ENCODE results near the gene ZNF747. TPM values are rescaled to one million over a fixed set of nuclear protein-coding genes. Genes with fewer than 3 reads are reported as not detected.

ZNF747 gene
- total RNA-seq, 1 experiment from 2014 or later: 14.5 TPM

DNA sequence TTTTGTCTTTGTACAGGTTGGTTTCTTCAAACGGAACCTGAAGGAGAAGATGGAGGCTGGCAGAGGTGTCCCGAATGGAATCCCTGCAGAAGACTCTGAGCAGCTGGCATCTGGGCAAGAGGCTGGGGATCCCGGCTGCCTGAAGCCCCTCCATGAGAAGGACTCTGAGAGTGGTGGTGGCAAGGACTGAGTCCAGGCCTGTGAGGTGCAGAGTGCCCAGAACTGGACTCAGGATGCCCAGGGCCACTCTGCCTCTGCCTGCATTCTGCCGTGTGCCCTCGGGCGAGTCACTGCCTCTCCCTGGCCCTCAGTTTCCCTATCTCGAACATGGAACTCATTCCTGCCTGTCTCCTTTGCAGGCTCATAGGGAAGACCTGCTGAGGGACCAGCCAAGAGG is 13.2 kb downstream of the ZNF747 start:
- Histone ChIP-seq H3K27me3 (ENCODE audit: control insufficient read depth, insufficient read depth, low read length) (no peaks in the 10 kb centered on the region), H3K4me3 (ENCODE audit: insufficient read depth, low read depth, low read length) (no peak overlapping the region), H3K36me3 (replicated peaks; ENCODE audit: control insufficient read depth, insufficient read depth, low read length) (no peaks in the 10 kb centered on the region)
- DNase-seq: no peak

DNA sequence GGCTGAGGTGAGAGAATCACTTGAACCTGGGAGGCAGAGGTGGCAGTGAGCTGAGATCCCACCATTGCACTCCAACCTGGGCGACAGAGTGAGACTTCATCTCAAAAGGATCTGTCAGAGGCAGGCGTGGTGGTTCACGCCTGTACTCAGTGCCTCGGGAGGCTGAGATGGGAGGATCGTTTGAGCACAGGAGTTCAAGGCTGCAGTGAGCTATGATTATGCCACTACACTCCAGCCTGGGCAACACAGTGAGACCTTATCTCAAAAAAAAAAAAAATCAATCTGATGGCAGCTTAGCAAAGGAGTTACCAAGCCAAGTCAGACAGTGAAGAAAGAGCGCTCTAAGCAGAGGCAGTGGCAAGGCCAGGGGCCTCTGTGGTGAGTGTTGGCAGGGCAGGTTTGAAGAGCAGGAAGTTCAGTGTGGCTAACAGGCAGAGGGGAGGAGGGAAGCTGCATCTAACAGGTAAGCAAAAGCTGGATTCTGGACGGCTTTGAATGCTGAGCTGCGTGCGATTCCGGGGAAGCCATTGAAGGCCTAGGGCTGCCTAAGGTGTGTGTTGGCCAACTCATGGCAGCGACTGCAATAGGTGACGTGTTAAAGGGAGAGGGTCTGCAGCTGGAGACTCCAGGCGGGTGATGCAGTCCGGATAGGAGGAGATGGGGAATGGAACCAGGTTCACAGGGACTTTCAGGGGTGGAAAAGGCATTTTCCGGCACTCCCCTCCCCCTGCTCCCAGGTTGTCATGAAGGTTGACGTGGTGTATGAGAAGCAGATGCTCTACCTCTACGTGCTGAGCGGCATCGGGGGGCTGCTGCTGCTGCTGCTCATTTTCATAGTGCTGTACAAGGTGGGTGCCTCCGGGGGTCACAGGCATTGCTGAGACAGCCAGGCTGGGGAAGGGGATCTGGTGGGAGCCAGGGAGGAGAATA is 15.3 kb downstream of the ZNF747 start:
- no peaks in the 10 kb centered on the region for H3K27me3 ChIP-seq (ENCODE audit: control insufficient read depth, insufficient read depth, low read length)
- no peak for DNase-seq
- H3K36me3 ChIP-seq (replicated peaks; ENCODE audit: control insufficient read depth, insufficient read depth, low read length): no peaks in the 10 kb centered on the region
- no peak overlapping the region for H3K4me3 ChIP-seq (ENCODE audit: insufficient read depth, low read depth, low read length)

DNA sequence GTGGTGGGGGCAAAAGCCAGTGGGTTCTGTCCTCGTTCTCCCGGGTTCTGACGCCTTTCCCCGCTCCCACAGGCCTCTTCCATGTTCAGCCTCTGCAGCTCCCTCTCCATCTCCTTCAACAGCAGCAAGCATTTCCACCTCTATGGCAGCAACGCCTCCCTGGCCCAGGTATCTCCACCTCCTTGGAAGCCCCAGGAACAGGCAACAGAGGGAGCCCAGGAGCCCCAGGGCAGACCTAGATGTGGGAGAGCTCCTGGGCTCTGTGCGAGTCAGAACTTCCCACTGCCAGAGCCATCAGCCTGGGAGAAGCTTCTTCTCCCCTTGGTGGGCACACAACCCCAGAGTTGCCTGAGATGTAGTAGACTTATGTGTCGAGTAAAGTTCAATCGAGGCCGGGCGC is 16.1 kb downstream of the ZNF747 start:
- H3K27me3 ChIP-seq (ENCODE audit: control insufficient read depth, insufficient read depth, low read length): no peaks in the 10 kb centered on the region
- peak; percentile 56 for DNase-seq
- no peak overlapping the region for H3K4me3 ChIP-seq (ENCODE audit: insufficient read depth, low read depth, low read length)
- no peaks in the 10 kb centered on the region for H3K36me3 ChIP-seq (replicated peaks; ENCODE audit: control insufficient read depth, insufficient read depth, low read length)

DNA sequence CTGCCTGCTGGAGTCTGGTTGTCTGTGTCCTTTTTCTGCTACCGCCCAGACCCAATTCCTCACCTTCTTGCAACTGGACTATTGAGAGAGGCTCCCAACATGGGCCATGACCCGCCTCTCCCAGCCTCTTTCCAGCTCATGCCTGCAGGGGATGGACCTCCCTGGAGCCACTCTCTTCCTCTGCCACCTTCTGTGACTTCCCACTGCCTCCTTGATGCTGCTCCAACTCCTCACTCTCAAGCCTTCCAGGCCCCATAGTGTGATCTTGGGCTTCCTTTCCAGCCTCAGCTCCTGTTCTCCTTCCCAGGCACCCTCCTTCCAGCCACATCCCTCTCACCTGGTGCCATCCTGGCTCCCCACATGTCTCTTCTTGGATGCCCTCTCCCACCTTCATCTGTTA is 19.4 kb downstream of the ZNF747 start:
- H3K27me3 ChIP-seq (ENCODE audit: control insufficient read depth, insufficient read depth, low read length): no peaks in the 10 kb centered on the region
- DNase-seq: no peak
- no peaks in the 10 kb centered on the region for H3K36me3 ChIP-seq (replicated peaks; ENCODE audit: control insufficient read depth, insufficient read depth, low read length)
- no peak overlapping the region for H3K4me3 ChIP-seq (ENCODE audit: insufficient read depth, low read depth, low read length)

DNA sequence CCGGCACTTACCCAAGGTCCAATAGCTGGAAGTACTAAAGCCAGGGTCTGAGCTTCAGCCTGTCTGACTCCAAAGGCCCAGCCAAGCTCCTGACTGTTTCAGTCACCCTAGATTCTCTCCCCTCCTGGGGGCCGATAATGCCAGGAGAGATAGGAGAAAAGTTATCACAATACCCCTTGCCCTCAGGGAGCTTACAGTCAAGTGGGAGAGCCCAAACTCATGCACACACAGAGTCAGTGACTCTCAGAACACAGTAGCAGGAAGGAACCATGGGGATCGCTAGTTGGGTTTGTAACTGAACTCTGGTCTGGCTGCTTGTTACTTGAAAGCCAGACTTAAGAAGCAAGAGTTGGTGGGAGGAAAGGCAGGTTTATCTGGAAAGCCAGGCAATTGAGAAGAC is 23.1 kb downstream of the ZNF747 start:
- Histone ChIP-seq H3K27me3 (ENCODE audit: control insufficient read depth, insufficient read depth, low read length) (no peaks in the 10 kb centered on the region), H3K36me3 (replicated peaks; ENCODE audit: control insufficient read depth, insufficient read depth, low read length) (no peaks in the 10 kb centered on the region), H3K4me3 (ENCODE audit: insufficient read depth, low read depth, low read length) (no peak overlapping the region)
- DNase-seq: no peak

DNA sequence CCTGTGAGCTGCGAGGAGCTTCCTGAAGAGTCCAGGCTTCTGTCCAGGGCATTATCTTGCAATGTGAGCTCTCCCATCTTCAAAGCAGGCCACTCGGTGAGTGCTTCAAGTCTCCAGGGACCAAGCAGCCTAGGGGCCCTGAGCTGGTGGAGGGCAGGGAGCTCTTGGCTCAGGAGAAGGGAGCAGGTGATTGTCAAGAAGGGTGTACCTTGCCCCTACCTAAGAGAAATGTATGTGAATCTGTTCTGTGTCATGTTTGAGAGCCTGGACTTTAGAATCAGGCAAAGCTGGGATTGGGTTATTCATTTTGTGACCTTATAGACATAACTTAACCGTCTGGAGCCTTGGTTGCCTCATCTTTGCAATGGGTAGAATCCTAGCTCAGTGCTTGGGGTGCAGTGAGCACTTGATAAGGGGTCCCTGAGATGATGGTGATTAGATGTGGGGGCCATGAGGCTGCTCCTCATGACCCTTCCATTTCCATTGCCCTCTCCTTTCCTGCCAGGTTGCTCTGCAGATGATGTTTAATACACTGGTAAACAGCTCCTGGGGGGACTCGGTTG is 24.2 kb downstream of the ZNF747 start:
- Histone ChIP-seq H3K36me3 (replicated peaks; ENCODE audit: control insufficient read depth, insufficient read depth, low read length) (no peaks in the 10 kb centered on the region), H3K4me3 (ENCODE audit: insufficient read depth, low read depth, low read length) (no peak overlapping the region), H3K27me3 (ENCODE audit: control insufficient read depth, insufficient read depth, low read length) (no peaks in the 10 kb centered on the region)
- no peak for DNase-seq

DNA sequence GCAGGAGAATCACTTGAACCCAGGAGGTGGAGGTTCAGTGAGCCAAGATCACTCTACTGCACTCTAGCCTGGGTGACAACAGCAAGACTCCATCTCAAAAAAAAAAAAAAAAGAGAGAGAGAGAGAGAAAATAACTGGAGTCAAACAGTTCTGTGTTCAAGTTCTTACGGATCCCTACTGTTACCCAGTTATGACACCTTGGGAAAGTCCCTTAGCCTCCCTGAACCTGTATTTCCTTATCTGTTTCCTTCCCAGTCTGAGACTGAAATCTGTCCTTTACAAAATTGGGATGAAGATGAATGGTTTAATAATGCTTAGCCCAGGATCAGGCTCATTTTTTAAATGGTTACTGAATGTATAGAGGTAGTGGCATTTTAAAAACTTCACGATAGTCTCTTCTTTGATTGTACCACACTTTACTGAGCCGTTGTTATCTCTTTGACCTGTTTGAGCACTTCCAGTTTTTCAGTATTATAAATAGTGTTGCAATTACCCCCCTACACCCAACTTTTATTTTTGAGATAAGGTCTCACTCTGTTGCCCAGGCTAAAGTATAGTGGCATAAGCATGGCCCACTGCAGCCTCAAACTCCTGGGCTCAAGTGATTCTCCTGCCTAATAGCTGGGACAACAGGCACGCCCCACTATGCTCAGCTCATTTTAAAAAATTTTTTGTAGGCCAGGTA is 25.4 kb downstream of the ZNF747 start:
- no peaks in the 10 kb centered on the region for H3K27me3 ChIP-seq (ENCODE audit: control insufficient read depth, insufficient read depth, low read length)
- H3K4me3 ChIP-seq (ENCODE audit: insufficient read depth, low read depth, low read length): no peak overlapping the region
- no peak for DNase-seq
- no peaks in the 10 kb centered on the region for H3K36me3 ChIP-seq (replicated peaks; ENCODE audit: control insufficient read depth, insufficient read depth, low read length)

DNA sequence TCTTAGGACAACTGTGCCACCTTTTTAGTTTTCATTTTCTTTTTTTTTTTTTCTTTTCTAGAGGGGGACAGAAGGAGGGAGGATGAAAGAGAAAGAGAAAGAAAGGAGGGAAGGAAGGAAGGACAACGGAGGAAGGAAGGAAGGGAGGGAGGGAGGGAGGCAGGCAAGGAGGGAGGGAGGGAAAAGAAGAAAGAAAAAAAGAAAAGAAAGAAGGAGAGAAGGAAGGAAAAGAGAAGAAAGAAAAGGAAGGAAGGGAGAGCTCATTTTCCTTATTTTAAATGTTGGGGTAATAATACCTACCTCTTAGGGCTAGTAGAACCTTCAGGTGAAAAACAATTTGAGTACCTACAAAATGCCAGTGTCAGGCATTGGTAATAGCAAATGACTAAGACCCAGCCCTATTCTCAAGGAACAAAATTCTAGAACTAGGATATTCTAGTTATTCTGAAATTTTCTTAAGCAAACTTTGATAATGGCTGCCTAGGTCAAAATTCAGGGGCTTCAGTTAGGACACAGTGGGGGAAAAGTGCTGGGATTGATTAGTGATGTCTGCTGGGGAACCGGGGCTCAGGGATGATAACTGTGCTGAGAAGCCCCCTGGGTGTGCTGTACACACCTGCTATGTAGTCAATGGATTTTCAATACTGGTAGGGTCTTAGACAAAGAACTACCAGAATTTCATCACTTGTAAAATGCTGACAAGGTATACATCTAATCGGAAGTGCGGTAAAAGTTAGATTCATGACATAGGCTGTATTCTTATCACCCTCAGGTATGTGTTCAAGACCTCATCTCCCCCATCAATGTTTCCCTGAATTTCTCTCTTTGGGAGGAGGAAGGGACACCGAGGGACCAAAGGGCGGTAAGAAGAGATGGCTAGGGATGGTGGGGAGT is 31.0 kb downstream of the ZNF747 start:
- peak; percentile 31 for DNase-seq

DNA sequence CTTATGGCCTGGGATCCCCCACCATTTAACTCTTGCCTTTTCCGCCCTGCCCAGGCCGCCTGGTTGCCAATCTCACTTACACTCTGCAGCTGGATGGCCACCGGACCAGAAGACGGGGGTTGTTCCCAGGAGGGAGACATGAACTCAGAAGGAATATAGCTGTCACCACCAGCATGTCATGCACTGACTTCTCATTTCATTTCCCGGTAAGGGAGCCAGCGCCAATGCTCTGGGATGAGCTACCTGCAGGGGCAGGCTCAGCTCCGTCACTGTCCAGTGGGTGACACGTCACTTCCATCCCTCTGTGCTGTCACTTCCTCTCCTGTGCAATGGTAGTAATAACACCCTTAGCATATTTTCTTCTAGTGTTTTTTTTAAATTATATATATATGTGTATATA is 35.4 kb downstream of the ZNF747 start:
- Histone ChIP-seq H3K27me3 (ENCODE audit: control insufficient read depth, insufficient read depth, low read length) (no peaks in the 10 kb centered on the region), H3K4me3 (ENCODE audit: insufficient read depth, low read depth, low read length) (no peak overlapping the region), H3K36me3 (replicated peaks; ENCODE audit: control insufficient read depth, insufficient read depth, low read length) (no peaks in the 10 kb centered on the region)
- DNase-seq: peak; percentile 37

More for the DNA sequence above, 31.0 kb downstream of the ZNF747 start:
- no peaks in the 10 kb centered on the region for H3K36me3 ChIP-seq (replicated peaks; ENCODE audit: control insufficient read depth, insufficient read depth, low read length)
- no peak overlapping the region for H3K4me3 ChIP-seq (ENCODE audit: insufficient read depth, low read depth, low read length)
- H3K27me3 ChIP-seq (ENCODE audit: control insufficient read depth, insufficient read depth, low read length): no peaks in the 10 kb centered on the region

DNA sequence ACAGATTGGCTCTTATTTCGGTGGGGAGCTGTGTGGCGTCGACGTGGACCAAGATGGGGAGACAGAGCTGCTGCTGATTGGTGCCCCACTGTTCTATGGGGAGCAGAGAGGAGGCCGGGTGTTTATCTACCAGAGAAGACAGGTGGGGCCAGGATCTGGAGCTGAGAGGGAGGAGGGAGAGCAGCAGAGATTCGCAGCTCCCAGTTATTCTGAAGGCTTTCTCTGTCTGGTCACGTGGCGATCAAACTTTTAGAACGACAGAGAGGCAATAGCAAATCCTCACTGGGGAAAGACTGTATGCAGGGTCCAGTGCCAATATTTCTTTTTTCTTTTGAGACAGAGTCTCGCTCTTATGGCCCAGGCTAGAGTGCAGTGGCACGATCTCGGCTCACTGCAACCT is 39.9 kb downstream of the ZNF747 start:
- DNase-seq: no peak
- Histone ChIP-seq H3K4me3 (ENCODE audit: insufficient read depth, low read depth, low read length) (no peak overlapping the region), H3K27me3 (ENCODE audit: control insufficient read depth, insufficient read depth, low read length) (no peaks in the 10 kb centered on the region), H3K36me3 (replicated peaks; ENCODE audit: control insufficient read depth, insufficient read depth, low read length) (no peaks in the 10 kb centered on the region)

DNA sequence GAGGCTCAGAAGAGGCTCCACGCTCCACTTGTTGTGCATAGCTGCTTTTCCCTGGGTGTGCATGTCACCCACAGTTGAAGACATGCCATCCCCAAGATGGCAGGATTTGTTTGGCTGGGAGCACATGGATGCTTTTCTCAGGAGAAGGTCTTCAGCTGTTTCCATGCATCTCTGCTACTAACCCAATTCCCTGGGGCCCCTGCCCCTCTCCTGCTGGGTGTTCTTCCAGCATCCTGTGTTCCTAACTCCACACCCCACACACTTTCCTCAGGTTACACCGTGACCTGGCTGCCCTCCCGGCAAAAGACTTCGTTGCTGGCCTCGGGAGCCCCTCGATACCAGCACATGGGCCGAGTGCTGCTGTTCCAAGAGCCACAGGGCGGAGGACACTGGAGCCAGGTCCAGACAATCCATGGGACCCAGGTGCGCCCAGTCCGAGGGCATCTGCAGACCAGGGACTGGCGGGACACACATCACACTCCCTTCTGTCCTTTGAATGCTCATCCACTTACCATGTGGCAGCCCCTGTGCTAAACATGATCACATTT is 40.6 kb downstream of the ZNF747 start:
- DNase-seq: peak; percentile 29
- Histone ChIP-seq H3K4me3 (ENCODE audit: insufficient read depth, low read depth, low read length) (no peak overlapping the region), H3K36me3 (replicated peaks; ENCODE audit: control insufficient read depth, insufficient read depth, low read length) (no peaks in the 10 kb centered on the region), H3K27me3 (ENCODE audit: control insufficient read depth, insufficient read depth, low read length) (no peaks in the 10 kb centered on the region)

DNA sequence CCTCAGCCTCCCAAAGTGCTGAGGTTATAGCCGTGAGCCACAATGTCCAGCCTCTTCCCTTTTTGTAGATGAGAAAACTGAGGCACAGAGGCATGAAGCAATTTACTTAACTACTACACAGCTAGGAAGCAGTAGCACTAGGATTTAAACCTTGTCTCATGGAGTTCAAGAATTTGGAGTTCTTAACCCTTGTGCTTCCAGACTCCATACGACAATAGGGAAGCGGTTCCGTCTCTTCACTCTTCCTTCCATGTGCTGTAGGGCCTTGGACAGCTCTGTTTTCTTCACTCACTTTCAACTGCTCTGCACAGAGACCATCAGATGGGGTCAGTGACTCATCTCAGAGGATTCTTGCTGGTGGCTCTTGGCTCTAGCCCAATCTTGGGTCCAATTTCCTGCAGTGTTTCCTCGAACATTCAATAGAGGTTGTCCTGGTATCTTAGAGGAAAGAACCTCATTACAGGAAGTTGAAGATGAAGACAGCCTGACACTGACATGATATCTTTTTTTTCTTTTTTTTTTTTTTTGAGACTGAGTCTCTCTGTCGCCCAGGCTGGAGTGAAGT is 42.8 kb downstream of the ZNF747 start:
- H3K36me3 ChIP-seq (replicated peaks; ENCODE audit: control insufficient read depth, insufficient read depth, low read length): no peaks in the 10 kb centered on the region

DNA sequence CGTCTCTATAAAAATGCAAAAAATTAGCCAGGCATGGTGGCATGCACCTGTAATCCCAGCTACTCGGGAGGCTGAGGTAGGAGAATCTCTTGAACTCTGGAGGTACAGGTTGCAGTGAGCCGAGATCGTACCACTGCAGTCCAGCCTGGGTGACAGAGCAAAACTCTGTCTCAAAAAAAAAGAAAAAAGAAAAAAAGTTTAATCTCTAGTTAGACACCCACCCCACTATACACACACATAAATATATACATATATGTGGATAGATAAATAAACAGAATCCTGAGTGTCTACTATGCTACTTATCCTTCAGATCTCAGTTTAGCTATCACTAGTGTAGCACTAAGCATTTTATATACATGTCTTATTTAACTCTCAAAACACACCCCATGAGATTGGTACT is 43.4 kb downstream of the ZNF747 start:
- DNase-seq: no peak
- Histone ChIP-seq H3K27me3 (ENCODE audit: control insufficient read depth, insufficient read depth, low read length) (no peaks in the 10 kb centered on the region), H3K36me3 (replicated peaks; ENCODE audit: control insufficient read depth, insufficient read depth, low read length) (no peaks in the 10 kb centered on the region), H3K4me3 (ENCODE audit: insufficient read depth, low read depth, low read length) (no peak overlapping the region)

More for the DNA sequence above, 42.8 kb downstream of the ZNF747 start:
- no peaks in the 10 kb centered on the region for H3K27me3 ChIP-seq (ENCODE audit: control insufficient read depth, insufficient read depth, low read length)
- DNase-seq: no peak
- no peak overlapping the region for H3K4me3 ChIP-seq (ENCODE audit: insufficient read depth, low read depth, low read length)

DNA sequence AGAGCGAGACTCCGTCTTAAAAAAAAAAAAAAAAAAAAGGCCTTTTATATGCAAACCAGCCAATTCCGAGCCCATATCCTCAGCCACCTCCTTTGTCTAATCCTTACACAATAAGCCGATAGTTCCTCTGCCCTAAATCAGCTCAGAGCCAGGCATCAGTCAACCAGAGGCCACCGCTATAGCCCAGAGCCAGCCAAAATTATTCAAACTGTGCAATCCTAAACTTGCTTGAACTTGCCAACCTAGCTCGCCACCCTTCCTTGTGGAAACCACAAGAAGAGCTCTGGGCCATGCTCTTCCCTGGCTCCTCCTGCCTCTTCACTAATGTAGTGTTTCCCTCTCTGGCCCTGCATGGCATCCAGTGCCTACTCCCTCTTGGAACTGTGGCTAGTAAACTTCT is 44.4 kb downstream of the ZNF747 start:
- H3K27me3 ChIP-seq (ENCODE audit: control insufficient read depth, insufficient read depth, low read length): no peaks in the 10 kb centered on the region
- no peaks in the 10 kb centered on the region for H3K36me3 ChIP-seq (replicated peaks; ENCODE audit: control insufficient read depth, insufficient read depth, low read length)
- no peak overlapping the region for H3K4me3 ChIP-seq (ENCODE audit: insufficient read depth, low read depth, low read length)
- DNase-seq: no peak
